Transverse colon (tissue), 4 donors: Measurements from ENCODE around the gene DPH6. TPM values are rescaled to one million over a fixed set of nuclear protein-coding genes. Genes with fewer than 3 reads are reported as not detected.

Experiments used
- DNase-seq: peaks from one replicate; pipeline ENCODE4 v3.0.0-alpha.2; 2019
- H3K27ac ChIP-seq, 4 donors: fragments of 200-600 bp; sonication (generic); 2 replicates each; pipeline ENCODE4 v1.5.1; 2016 to 2018; ENCODE audit warnings: inconsistent platforms in 4 of 4
- H3K27me3 ChIP-seq: fragments of 200-600 bp; sonication (generic); 2 replicates; pipeline ENCODE4 v1.5.1; 2017; ENCODE audit warnings: inconsistent platforms
- H3K36me3 ChIP-seq, 4 donors: fragments of 200-600 bp; sonication (generic); 2 replicates each; pipeline ENCODE4 v1.5.1; 2017 to 2019; ENCODE audit warnings: inconsistent platforms in 4 of 4
- H3K4me1 ChIP-seq, 4 donors: fragments of 200-600 bp; sonication (generic); 2 replicates each; pipeline ENCODE4 v1.5.1; 2017 to 2020; ENCODE audit warnings: inconsistent platforms in 4 of 4
- H3K4me3 ChIP-seq, 4 donors: fragments of 200-600 bp; sonication (generic); 1 replicate in 1 of 4; 2 replicates in 3 of 4; pipeline versions ENCODE4 v1.5.1 to v1.6.1; 2017 to 2019; ENCODE audit warnings: inconsistent platforms in 4 of 4
- H3K9me3 ChIP-seq, 2 donors: fragments of 200-600 bp; sonication (generic); 2 replicates each; pipeline ENCODE4 v1.5.1; 2017 to 2019; ENCODE audit warnings: inconsistent platforms in 2 of 2
- EP300 ChIP-seq: sonication (generic); formaldehyde crosslinking; IDR thresholded peaks from one replicate; pipeline ENCODE4 v1.6.1; 2017; ENCODE audit warnings: antibody characterized with exemption, low read depth
- POLR2A ChIP-seq: fragments of 450-650 bp; IDR thresholded peaks from one replicate; pipeline ENCODE4 v1.6.1; 2016; ENCODE audit warnings: antibody characterized with exemption, mild to moderate bottlenecking, moderate library complexity
- POLR2AphosphoS5 ChIP-seq, 3 donors: sonication (generic); formaldehyde crosslinking; IDR thresholded peaks; one replicate each; pipeline ENCODE4 v1.6.1; 2016; ENCODE audit warnings: antibody characterized with exemption in 3 of 3
- WGBS, 2 donors: methylation state at CpG; one replicate each; pipeline ENCODE4 v1.1.5; 2018; ENCODE audit warnings: low coverage in 1 of 2; 5-methylcytosine and 5-hydroxymethylcytosine counted together
- in situ Hi-C, 4 donors: fragments of 200-750 bp; cut with MboI; loops; one replicate each; pipeline versions ENCODE4 v1.15.0 to v1.15.1; 2017; ENCODE audit warnings: low sequenced_read_pairs in 3 of 4, low pct_ligation_motif_present in 1 of 4, low pct_unique_long_range_greater_than_20kb in 1 of 4
- intact Hi-C: fragments of 100-400 bp; cut with DNase I; formaldehyde crosslinking; loops from one replicate; pipeline ENCODE4 v1.15.1; 2023; ENCODE audit warnings: low total_unique reads
- total RNA-seq, 4 donors: library from RNA; depleted of rRNA; stranded (reverse); fragments of >200 nt; gene quantifications; one replicate each; pipeline ENCODE4 v1.1.0, GENCODE V29; 2016
- TF ChIP-seq, protein P1 (sequence below), 5 experiments: fragments of 200-600 bp in 3 of 5; fragments of 450-650 bp in 2 of 5; sonication (generic) in 3 of 5; IDR thresholded peaks; 1 replicate in 2 of 5; 2 replicates in 3 of 5; pipeline ENCODE4 v1.5.1; 2016 to 2017; ENCODE audit warnings: antibody characterized with exemption in 5 of 5, inconsistent platforms in 3 of 5, mild to moderate bottlenecking in 2 of 5, moderate library complexity in 1 of 5

DPH6 gene
- total RNA-seq, 4 donors from 2014 or later, result 20.6 to 76.7 (median 39.9) TPM

DNA sequence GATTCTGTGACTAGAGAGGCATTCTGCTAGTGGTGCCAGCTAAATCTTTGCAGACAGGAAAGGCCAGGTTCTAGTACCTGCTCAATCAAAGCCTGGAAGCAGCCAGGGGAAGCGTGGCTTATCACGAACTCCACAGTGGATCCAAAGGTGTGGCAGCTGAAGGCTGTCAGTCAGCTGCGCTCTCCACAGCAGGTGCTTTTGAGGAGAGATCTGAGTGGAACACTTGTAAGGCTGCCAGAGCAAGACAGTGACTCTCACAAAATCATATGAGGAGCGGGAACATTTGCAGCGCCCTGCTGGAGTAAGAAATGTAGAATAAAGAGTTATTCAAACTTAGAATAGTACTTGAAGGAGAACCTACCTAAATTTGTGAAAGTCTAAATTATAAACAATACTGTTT is 5.0 kb upstream of the DPH6 start:
- DNase-seq, result no peak
- Histone ChIP-seq H3K4me3 (no peak overlapping the region), H3K27ac (no peak overlapping the region), H3K36me3 (no peaks in the 10 kb centered on the region), H3K27me3 (no peaks in the 10 kb centered on the region), H3K4me1 (peaks cover 0 to 9% (median 5%) of the 10 kb centered on the region in 4 donors), H3K9me3 (no peaks in the 10 kb centered on the region)
- TF ChIP-seq, protein P1, sequence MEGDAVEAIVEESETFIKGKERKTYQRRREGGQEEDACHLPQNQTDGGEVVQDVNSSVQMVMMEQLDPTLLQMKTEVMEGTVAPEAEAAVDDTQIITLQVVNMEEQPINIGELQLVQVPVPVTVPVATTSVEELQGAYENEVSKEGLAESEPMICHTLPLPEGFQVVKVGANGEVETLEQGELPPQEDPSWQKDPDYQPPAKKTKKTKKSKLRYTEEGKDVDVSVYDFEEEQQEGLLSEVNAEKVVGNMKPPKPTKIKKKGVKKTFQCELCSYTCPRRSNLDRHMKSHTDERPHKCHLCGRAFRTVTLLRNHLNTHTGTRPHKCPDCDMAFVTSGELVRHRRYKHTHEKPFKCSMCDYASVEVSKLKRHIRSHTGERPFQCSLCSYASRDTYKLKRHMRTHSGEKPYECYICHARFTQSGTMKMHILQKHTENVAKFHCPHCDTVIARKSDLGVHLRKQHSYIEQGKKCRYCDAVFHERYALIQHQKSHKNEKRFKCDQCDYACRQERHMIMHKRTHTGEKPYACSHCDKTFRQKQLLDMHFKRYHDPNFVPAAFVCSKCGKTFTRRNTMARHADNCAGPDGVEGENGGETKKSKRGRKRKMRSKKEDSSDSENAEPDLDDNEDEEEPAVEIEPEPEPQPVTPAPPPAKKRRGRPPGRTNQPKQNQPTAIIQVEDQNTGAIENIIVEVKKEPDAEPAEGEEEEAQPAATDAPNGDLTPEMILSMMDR (IDR thresholded peaks at IDR 0.05), result no peak
- TF ChIP-seq POLR2A (no peak), EP300 (no peak)
- in situ Hi-C loops, result no loop called here
- 72 to 84% methylated on average over 5 of the region's 5 CpGs for WGBS, 2 donors
- intact Hi-C loops, result no loop called here

DNA sequence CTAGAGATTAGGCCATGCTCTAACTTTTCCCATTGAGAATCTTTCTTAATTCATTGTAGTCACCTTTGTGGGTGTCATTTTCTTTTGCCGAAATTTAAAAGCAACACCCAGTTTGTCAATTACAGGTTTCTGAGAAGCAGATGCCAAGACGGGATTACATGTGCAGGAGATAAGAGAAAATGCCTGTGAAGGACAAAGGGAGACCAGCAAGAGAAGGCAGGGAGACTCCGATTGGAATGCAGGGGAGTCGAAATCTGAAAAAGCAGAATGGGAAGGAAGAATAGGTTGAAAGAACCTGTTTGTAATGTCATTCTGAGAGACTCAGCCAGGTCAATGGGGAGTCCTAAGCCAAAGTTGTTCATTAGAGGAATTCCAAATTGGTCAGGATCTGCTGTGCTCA is 3.6 kb upstream of the DPH6 start:
- intact Hi-C loops (no loop called here), in situ Hi-C loops (no loop called here)
- TF ChIP-seq POLR2AphosphoS5 (IDR thresholded peaks at IDR 0.05) (no peak), POLR2A (no peak), EP300 (no peak)
- TF ChIP-seq, protein P1 (IDR thresholded peaks at IDR 0.05), result no peak
- 79 to 89% methylated on average over 4 of the region's 4 CpGs for WGBS, 2 donors
- Histone ChIP-seq H3K27me3 (no peaks in the 10 kb centered on the region), H3K27ac (no peak overlapping the region), H3K36me3 (no peaks in the 10 kb centered on the region), H3K4me3 (no peak overlapping the region), H3K9me3 (no peaks in the 10 kb centered on the region), H3K4me1 (peaks cover 6 to 18% (median 11%) of the 10 kb centered on the region in 4 donors)
- no peak for DNase-seq

GRCh38 chr15:35548435-35548834 is 2.5 kb upstream of the DPH6 start:
- in situ Hi-C loops, result no loop called here

GRCh38 chr15:35547775-35548364 is 1.9 kb upstream of the DPH6 start:
- DNase-seq, result no peak
- intact Hi-C loops (no loop called here), in situ Hi-C loops (no loop called here)
- no peaks in the 10 kb centered on the region for H3K9me3 ChIP-seq
- no peaks in the 10 kb centered on the region for H3K27me3 ChIP-seq
- no peaks in the 10 kb centered on the region for H3K36me3 ChIP-seq
- WGBS, 2 donors, result 81 to 95% methylated on average over 11 of the region's 11 CpGs
- TF ChIP-seq POLR2A (no peak), POLR2AphosphoS5 (IDR thresholded peaks at IDR 0.05) (no peak), EP300 (no peak)
- TF ChIP-seq, protein P1 (IDR thresholded peaks at IDR 0.05), result no peak
- no peak overlapping the region for H3K4me3 ChIP-seq
- no peak overlapping the region for H3K27ac ChIP-seq
- peaks cover 9 to 23% (median 14%) of the 10 kb centered on the region in 4 donors for H3K4me1 ChIP-seq

More at GRCh38 chr15:35548435-35548834, 2.5 kb upstream of the DPH6 start:
- Histone ChIP-seq H3K27me3 (no peaks in the 10 kb centered on the region), H3K4me3 (no peak overlapping the region), H3K36me3 (no peaks in the 10 kb centered on the region), H3K9me3 (no peaks in the 10 kb centered on the region), H3K4me1 (peaks cover 9 to 23% (median 14%) of the 10 kb centered on the region in 4 donors), H3K27ac (no peak overlapping the region)
- intact Hi-C loops, result no loop called here
- no peak for DNase-seq
- WGBS, 2 donors, result 85 to 100% methylated on average over 2 of the region's 2 CpGs
- TF ChIP-seq POLR2AphosphoS5 (IDR thresholded peaks at IDR 0.05) (no peak), EP300 (no peak), POLR2A (no peak)
- TF ChIP-seq, protein P1 (IDR thresholded peaks at IDR 0.05), result no peak
